GM19438 (cell line): Measurements from ENCODE around the gene DSCAML1.

Experiments used
- ATAC-seq: cut with Tn5 transposase; IDR thresholded peaks from one replicate; pipeline ENCODE4 v1.9.1; 2021; ENCODE audit warnings: low read depth; ENCODE audit not compliant: unreplicated experiment

The DSCAML1 gene

GRCh38 chr11:117643606-117644300 lies 153.3 kb downstream of the DSCAML1 start:
- ATAC-seq = no peak

GRCh38 chr11:117642835-117643234 lies 154.2 kb downstream of the DSCAML1 start:
- no peak for ATAC-seq

- ATAC-seq = no peak
Observed at GRCh38 chr11:117642396-117642795, 154.6 kb downstream of the DSCAML1 start.

GRCh38 chr11:117641008-117641915 lies 155.8 kb downstream of the DSCAML1 start:
- ATAC-seq = no peak

- no peak for ATAC-seq
Observed at GRCh38 chr11:117640041-117640440, 157.0 kb downstream of the DSCAML1 start.

- no peak for ATAC-seq
Observed at GRCh38 chr11:117639601-117640000, 157.4 kb downstream of the DSCAML1 start.

- no peak for ATAC-seq
Observed at GRCh38 chr11:117638911-117639543, 158.0 kb downstream of the DSCAML1 start.

- no peak for ATAC-seq
Observed at GRCh38 chr11:117634756-117635603, 162.0 kb downstream of the DSCAML1 start.

- no peak for ATAC-seq
Observed at GRCh38 chr11:117633976-117634755, 162.8 kb downstream of the DSCAML1 start.

- ATAC-seq = no peak
Observed at GRCh38 chr11:117633186-117633754, 163.7 kb downstream of the DSCAML1 start.

- ATAC-seq = no peak
Observed at GRCh38 chr11:117632306-117632705, 164.7 kb downstream of the DSCAML1 start.

- no peak for ATAC-seq
Observed at GRCh38 chr11:117631336-117632140, 165.5 kb downstream of the DSCAML1 start.

GRCh38 chr11:117629891-117630538 lies 167.0 kb downstream of the DSCAML1 start:
- ATAC-seq = no peak

- no peak for ATAC-seq
Observed at GRCh38 chr11:117629146-117629545, 167.9 kb downstream of the DSCAML1 start.

- no peak for ATAC-seq
Observed at GRCh38 chr11:117627259-117627658, 169.8 kb downstream of the DSCAML1 start.

GRCh38 chr11:117626576-117626975 lies 170.4 kb downstream of the DSCAML1 start:
- ATAC-seq = no peak

GRCh38 chr11:117625237-117625636 lies 171.8 kb downstream of the DSCAML1 start:
- ATAC-seq = no peak

- no peak for ATAC-seq
Observed at GRCh38 chr11:117623831-117624271, 173.2 kb downstream of the DSCAML1 start.
